Stimulated activated CD4-positive, alpha-beta T cell treated with anti-CD3 and anti-CD28 coated beads, TNF-alpha, amount 100 ng/mL, for 48 hours (primary cell): ENCODE results near the gene GPC2.

Experiments
- DNase-seq, 3 donors: peaks; one replicate each; pipeline ENCODE4 v3.0.0-alpha.2; 2020; ENCODE audit warnings: low read depth in 3 of 3

GPC2 gene

GRCh38 chr7:100122568-100122967, 54.6 kb downstream of the GPC2 start:
- DNase-seq: no peak

GRCh38 chr7:100122067-100122466, 55.1 kb downstream of the GPC2 start:
- no peak for DNase-seq

- DNase-seq: no peak
Measured at GRCh38 chr7:100120733-100121036, 56.5 kb downstream of the GPC2 start.

GRCh38 chr7:100119970-100120732, 57.0 kb downstream of the GPC2 start:
- peak in 2 of 3 donors; percentile 56 to 60 for DNase-seq
